Measurements from ENCODE around the gene SFXN5.

SFXN5 gene

DNA sequence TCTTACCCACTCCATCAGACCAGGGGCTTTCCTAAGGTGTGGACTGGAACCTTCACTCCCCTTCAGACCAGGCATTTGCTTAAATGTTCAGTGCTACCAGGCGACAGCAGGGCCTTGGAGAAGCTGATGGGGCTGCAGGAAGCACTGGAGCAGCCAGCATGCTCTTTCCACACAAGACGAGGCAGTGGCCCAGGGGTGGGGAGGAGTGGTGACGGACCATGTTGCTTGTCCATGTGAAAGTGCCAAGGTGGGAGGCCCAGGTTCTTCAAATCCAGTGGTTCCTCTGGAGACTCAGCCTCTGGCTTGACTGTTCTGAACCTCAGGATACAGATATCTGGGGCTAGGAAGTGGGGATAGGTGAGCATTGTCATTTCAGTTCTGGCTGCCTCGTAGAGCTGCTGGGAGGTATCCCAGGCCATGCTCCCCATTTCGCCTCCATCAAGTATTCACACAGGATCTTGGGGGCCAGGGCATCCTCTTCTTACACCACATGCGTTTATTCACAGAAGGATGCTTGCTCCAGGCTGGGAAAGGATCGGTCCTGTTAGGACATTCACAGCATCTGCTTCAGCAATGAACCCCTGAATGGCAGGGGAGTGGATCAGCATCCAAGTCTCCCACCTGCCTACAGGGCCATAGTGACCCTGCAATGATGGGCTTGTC is 62.2 kb downstream of the SFXN5 start:
- DNase-seq: no peak

DNA sequence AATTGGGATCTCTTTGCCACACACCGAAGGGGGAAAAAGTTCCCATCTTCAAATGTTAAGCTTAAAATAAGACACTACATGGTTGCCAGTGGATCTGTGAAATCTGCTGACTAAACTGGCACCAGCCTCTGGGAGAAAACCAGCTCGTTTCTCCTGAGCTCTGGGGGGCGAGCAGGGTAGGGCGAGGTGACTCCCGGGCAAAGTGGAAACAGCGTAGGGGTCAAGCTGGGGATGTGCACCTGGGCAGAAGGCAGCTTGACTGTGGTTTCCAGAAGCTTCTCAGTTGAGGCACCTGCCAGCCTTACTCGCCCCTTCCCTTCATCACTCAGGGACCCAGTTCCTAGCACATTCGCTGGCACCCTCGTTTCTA is 62.8 kb downstream of the SFXN5 start:
- DNase-seq: no peak

- no peak for DNase-seq
Observed at GRCh38 chr2:73007991-73008765, 63.3 kb downstream of the SFXN5 start.

DNA sequence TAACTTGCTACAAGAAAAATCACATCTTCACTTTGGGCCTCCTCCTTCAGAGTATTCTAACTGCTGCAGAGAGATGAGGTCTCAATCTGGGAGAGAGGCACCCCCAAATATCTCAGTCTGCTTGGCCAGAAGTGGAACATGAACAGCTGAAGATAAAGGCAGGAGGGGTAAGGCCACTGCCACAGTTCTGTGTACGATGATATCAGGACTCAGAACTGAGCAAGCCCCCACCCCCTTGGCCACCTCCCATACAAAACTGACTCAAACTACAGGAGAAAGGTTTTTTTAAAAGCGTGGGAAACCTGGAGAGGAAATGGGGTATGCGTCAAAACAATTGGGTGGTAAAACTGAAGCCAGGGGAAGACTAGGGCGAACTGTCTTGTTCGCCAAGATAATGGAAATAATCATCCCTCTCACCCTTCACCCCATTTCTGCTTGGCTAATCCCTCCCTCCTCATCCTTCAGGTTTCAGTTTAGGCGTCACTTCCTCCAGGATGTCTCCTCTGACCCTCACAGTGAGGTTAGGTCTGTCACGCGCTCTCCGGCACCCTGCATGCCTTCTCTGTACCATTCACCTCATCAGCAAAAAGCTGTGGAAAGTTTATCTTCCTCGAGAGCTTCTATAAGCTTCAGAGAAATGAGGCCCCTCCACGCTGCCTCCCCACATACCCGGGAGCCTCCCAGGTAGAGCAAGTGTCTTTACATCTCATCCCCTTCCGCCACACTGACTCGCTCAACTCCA is 64.4 kb downstream of the SFXN5 start:
- DNase-seq: no peak

- DNase-seq: no peak
Observed at GRCh38 chr2:73004889-73005596, 66.5 kb downstream of the SFXN5 start.

GRCh38 chr2:73004466-73004865 is 67.0 kb downstream of the SFXN5 start:
- DNase-seq: no peak

DNA sequence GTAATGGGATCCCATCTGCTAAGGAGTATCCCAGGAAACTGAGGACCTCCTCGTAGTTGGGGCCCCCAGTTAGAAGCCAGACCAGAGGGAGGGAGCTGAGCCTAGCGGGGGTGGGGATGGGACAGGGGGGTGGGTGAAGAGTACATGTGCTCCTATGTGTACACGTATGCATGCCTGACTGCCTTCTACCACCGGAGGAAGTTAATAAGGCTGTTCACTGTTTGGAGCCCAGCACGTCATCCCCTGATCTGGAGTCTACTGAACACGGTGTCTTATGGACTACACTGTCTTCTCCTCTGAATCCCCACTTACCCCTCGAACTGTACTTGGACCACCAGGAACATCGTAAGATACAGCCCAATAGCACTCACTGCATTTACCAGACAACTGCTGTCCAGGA is 68.5 kb downstream of the SFXN5 start:
- no peak for DNase-seq

DNA sequence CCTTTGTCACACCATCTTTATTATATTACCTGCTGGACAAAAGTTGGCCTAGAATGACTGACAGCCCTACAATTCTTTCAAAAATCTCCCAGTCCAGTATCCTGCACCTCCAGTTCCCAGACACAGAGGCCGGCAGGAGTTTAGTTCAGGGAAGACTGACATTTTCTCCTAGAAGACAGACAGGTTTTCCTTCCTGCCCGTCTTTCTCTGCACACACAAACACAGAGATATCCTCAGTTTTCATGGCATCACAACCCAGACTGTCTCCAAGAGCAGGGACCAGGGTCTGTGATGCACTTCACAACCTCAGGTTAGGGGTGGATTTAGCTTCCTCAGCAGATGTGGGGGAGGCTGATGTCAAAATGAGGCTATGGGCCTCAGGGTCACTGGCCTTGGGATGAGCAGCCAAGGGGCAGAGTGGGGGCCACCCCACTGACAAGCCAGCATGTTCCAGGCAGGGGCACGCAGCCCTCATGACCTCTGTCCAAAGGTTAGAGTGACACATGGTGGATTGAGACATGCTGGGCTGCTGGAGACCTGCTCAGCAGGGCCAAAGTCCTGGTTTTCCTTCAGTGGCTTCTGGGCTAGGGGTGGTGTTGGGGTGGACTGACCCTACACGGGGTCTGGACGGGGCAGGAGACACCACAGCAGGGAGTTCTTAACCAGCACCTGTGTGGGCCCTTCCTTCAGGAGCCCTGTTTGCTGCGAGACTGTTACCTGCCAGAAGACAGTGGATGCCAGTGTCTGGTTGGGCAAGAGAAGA is 70.5 kb downstream of the SFXN5 start:
- no peak for DNase-seq

- no peak for DNase-seq
Observed at GRCh38 chr2:72999729-73000725, 71.5 kb downstream of the SFXN5 start.

GRCh38 chr2:72998724-72999123 is 72.8 kb downstream of the SFXN5 start:
- no peak for DNase-seq

DNA sequence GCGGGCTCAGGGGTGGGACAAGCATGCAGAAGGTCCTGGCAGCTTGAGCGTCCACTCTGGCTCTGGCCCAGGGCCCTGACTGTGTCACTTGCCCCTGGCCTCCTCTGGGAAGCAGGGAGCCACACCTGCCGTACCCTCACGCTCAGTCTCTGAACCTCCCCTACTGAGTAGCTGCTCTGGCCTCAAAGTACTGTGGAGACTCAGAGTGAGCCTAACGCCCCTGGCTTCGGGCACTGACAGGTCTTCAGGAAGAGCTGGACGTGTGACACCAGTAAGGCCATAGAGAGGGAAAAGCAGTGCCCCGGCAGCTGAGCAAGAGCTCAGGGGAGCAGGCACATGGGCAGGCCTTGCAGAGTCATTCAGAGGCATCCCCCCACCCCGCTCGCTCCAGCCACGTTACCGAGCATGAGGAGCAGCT is 73.3 kb downstream of the SFXN5 start:
- DNase-seq: no peak

DNA sequence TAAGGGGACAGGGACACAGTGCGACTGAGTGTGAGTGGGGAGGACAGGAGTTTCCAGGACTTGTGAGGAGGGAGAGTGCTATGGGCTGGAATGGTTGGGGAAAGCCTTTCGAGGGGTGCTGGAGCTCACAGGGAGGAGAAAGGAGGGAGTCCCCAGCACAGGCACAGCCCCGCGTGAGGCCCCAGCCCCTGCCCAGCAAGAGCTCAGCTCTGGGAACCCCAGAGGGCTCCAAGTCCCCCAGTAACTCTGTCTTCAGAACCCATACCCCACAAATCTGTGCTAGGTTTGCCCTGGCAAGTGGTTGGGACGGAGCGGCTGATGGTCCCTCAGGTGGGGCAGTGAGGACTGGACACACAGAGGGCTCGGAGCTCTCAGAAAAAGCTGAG is 75.4 kb downstream of the SFXN5 start:
- no peak for DNase-seq

- DNase-seq: no peak
Observed at GRCh38 chr2:72995430-72996116, 75.9 kb downstream of the SFXN5 start.

GRCh38 chr2:72994991-72995380 is 76.5 kb downstream of the SFXN5 start:
- no peak for DNase-seq

DNA sequence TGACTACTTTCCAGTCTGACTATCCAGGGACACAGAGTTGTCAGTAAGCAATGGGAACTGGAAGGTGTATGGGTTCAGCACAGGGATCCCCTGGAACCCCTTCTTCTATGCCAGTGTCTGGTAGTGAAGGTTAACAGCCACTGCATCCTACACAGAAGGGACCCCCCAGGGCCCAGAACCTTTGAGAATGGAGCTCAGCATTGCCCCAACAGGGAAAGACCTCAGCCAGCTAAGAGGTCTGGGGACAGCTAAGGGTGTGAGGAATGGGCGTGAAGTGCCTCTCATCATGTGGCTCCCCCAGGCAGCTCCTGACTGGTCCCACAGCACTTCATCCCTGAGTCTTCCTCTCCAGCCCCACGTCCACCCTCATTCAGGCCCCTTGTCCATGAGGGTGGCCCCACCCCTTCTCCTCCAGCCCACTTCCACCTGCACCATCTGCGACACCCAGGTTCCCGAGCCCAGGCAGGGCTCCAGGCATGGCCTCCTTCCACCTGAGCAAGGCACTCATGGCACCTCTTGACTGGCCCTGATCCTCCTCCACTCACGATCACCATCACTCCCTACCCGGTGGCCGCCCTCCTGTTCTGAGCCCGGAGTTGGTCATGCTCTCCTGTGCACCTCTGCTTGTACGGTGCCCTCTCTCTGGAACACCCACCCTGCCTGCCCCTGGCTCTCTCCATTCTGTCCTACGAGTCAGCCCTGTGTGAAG is 77.1 kb downstream of the SFXN5 start:
- no peak for DNase-seq

- no peak for DNase-seq
Observed at GRCh38 chr2:72993933-72994280, 77.6 kb downstream of the SFXN5 start.

GRCh38 chr2:72993147-72993932 is 78.2 kb downstream of the SFXN5 start:
- DNase-seq: peak; percentile 13 to 49

GRCh38 chr2:72992734-72993102 is 78.8 kb downstream of the SFXN5 start:
- DNase-seq: no peak
